ENCODE results near the gene UBE2F. TPM values are rescaled to one million over a fixed set of nuclear protein-coding genes. Genes with fewer than 3 reads are reported as not detected.
A peak's percentile ranks its signal among the peaks of the same experiment; 100 is the strongest.

The UBE2F gene
- total RNA-seq, 1 donor from 2014 or later = 115 TPM

GRCh38 chr2:238079874-238080327, 113.1 kb downstream of the UBE2F start:
- no peak for DNase-seq (ENCODE audit: low spot score)

GRCh38 chr2:238080518-238080917, 113.7 kb downstream of the UBE2F start:
- DNase-seq (ENCODE audit: low spot score) = no peak

GRCh38 chr2:238081150-238081549, 114.3 kb downstream of the UBE2F start:
- no peak for DNase-seq (ENCODE audit: low spot score)

- no peak for DNase-seq (ENCODE audit: low spot score)
Observed at GRCh38 chr2:238081561-238081960, 114.7 kb downstream of the UBE2F start.

GRCh38 chr2:238082151-238082550, 115.3 kb downstream of the UBE2F start:
- DNase-seq (ENCODE audit: low spot score) = no peak

GRCh38 chr2:238082827-238083226, 116.0 kb downstream of the UBE2F start:
- no peak for DNase-seq (ENCODE audit: low spot score)

GRCh38 chr2:238083919-238084318, 117.1 kb downstream of the UBE2F start:
- DNase-seq (ENCODE audit: low spot score) = no peak

- no peak for DNase-seq (ENCODE audit: low spot score)
Observed at GRCh38 chr2:238084761-238085160, 117.9 kb downstream of the UBE2F start.

GRCh38 chr2:238085899-238086298, 119.1 kb downstream of the UBE2F start:
- peak; percentile 8 for DNase-seq (ENCODE audit: low spot score)

GRCh38 chr2:238087211-238087610, 120.4 kb downstream of the UBE2F start:
- DNase-seq (ENCODE audit: low spot score) = no peak

GRCh38 chr2:238090887-238091286, 124.1 kb downstream of the UBE2F start:
- DNase-seq (ENCODE audit: low spot score) = no peak

- DNase-seq (ENCODE audit: low spot score) = no peak
Observed at GRCh38 chr2:238091436-238092060, 124.7 kb downstream of the UBE2F start.

Other genes with a start within 250 kb of the UBE2F start
- gene RBM44, start 168.2 kb upstream of the UBE2F start, total RNA-seq (ENCODE audit: insufficient read depth, low replicate concordance) = 2.4 TPM
- 11.8 TPM for gene RAMP1, start 107.4 kb upstream of the UBE2F start, total RNA-seq (ENCODE audit: insufficient read depth, low replicate concordance)
- gene SCLY, start 94.0 kb downstream of the UBE2F start, total RNA-seq (ENCODE audit: insufficient read depth, low replicate concordance) = 14.0 TPM
- gene ESPNL, start 133.3 kb downstream of the UBE2F start, total RNA-seq (ENCODE audit: insufficient read depth, low replicate concordance) = 5.5 TPM
- gene KLHL30, start 171.7 kb downstream of the UBE2F start, total RNA-seq (ENCODE audit: insufficient read depth, low replicate concordance) = 5.1 TPM
- gene ERFE, start 192.0 kb downstream of the UBE2F start, total RNA-seq (ENCODE audit: insufficient read depth, low replicate concordance) = 4.3 TPM
- 14.2 TPM for gene ILKAP, start 236.7 kb downstream of the UBE2F start, total RNA-seq (ENCODE audit: insufficient read depth, low replicate concordance)

Measured in umbilical cord (tissue), 2 donors.